ENCODE measurements around the gene MYH10.

The MYH10 gene

GRCh38 chr17:8455665-8456209 lies 174.8 kb downstream of the MYH10 start:
- no peak overlapping the region for H4K91ac ChIP-seq (ENCODE audit: low read length)
- H3K23ac ChIP-seq (ENCODE audit: low read length in 2 of 2) = no peak overlapping the region
- no peak overlapping the region for H3K9ac ChIP-seq (ENCODE audit: low read length)
- H2AFZ ChIP-seq (ENCODE audit: low read depth, low read length) = no peak overlapping the region
- no peak overlapping the region for H3K4me2 ChIP-seq (ENCODE audit: low read length, poor library complexity, severe bottlenecking)
- no peak overlapping the region for H2BK15ac ChIP-seq (ENCODE audit: low read depth, poor library complexity, severe bottlenecking)
- peaks cover 21% of the 10 kb centered on the region for H3K79me1 ChIP-seq (replicated peaks; ENCODE audit: low read length, poor library complexity, severe bottlenecking)
- H3K14ac ChIP-seq (ENCODE audit: low read length in 2 of 2) = no peak overlapping the region
- H2BK5ac ChIP-seq (ENCODE audit: low read depth, low read length, poor library complexity, severe bottlenecking) = no peak overlapping the region
- H3K4me1 ChIP-seq (ENCODE audit: control insufficient read depth, insufficient read depth, low read depth, low read length) = no peaks in the 10 kb centered on the region
- H2BK12ac ChIP-seq (ENCODE audit: low read length in 2 of 2) = no peak overlapping the region
- no peak for DNase-seq
- no peak overlapping the region for H3K18ac ChIP-seq (ENCODE audit: low read depth in 1 of 2, low read length in 2 of 2)
- peaks cover 24 to 95% of the 10 kb centered on the region in 2 experiments for H3K36me3 ChIP-seq (ENCODE audit: control insufficient read depth in 1 of 2, insufficient read depth in 2 of 2, low read depth in 1 of 2, low read length in 2 of 2)
- no peak overlapping the region for H3K27ac ChIP-seq (ENCODE audit: low read length, poor library complexity, severe bottlenecking)
- H4K8ac ChIP-seq (ENCODE audit: low read length) = no peak overlapping the region
- H3K27me3 ChIP-seq (ENCODE audit: control insufficient read depth in 1 of 2, insufficient read depth in 1 of 2, low read length in 2 of 2) = no peaks in the 10 kb centered on the region
- H3K4me3 ChIP-seq (ENCODE audit: insufficient read depth in 1 of 2, low read depth in 1 of 2, low read length in 2 of 2) = no peak overlapping the region
- no peak overlapping the region for H3K4ac ChIP-seq (ENCODE audit: low read depth in 1 of 2, low read length in 2 of 2)
- H2BK120ac ChIP-seq (ENCODE audit: low read depth, low read length) = no peak overlapping the region
- no peaks in the 10 kb centered on the region for H3K9me3 ChIP-seq (ENCODE audit: control insufficient read depth, low read length)
- no peak overlapping the region for H2AK5ac ChIP-seq (ENCODE audit: low read length, severe bottlenecking)
- WGBS = 97% methylated on average over 1 of the region's 2 CpGs

- H2BK12ac ChIP-seq (ENCODE audit: low read length in 2 of 2) = no peak overlapping the region
- no peak overlapping the region for H2AK5ac ChIP-seq (ENCODE audit: low read length, severe bottlenecking)
- no peak overlapping the region for H3K9ac ChIP-seq (ENCODE audit: low read length)
- no peak overlapping the region for H3K4me2 ChIP-seq (ENCODE audit: low read length, poor library complexity, severe bottlenecking)
- no peaks in the 10 kb centered on the region for H3K4me1 ChIP-seq (ENCODE audit: control insufficient read depth, insufficient read depth, low read depth, low read length)
- H3K79me1 ChIP-seq (replicated peaks; ENCODE audit: low read length, poor library complexity, severe bottlenecking) = peaks cover 23% of the 10 kb centered on the region
- H2BK120ac ChIP-seq (ENCODE audit: low read depth, low read length) = no peak overlapping the region
- H4K8ac ChIP-seq (ENCODE audit: low read length) = no peak overlapping the region
- H3K18ac ChIP-seq (ENCODE audit: low read depth in 1 of 2, low read length in 2 of 2) = no peak overlapping the region
- no peak overlapping the region for H4K91ac ChIP-seq (ENCODE audit: low read length)
- no peak overlapping the region for H3K4me3 ChIP-seq (ENCODE audit: insufficient read depth in 1 of 2, low read depth in 1 of 2, low read length in 2 of 2)
- 100% methylated on average over 1 of the region's 3 CpGs for WGBS
- no peak overlapping the region for H3K4ac ChIP-seq (ENCODE audit: low read depth in 1 of 2, low read length in 2 of 2)
- H3K27ac ChIP-seq (ENCODE audit: low read length, poor library complexity, severe bottlenecking) = no peak overlapping the region
- H3K27me3 ChIP-seq (ENCODE audit: control insufficient read depth in 1 of 2, insufficient read depth in 1 of 2, low read length in 2 of 2) = no peaks in the 10 kb centered on the region
- no peak overlapping the region for H2BK15ac ChIP-seq (ENCODE audit: low read depth, poor library complexity, severe bottlenecking)
- H3K14ac ChIP-seq (ENCODE audit: low read length in 2 of 2) = no peak overlapping the region
- no peak overlapping the region for H3K23ac ChIP-seq (ENCODE audit: low read length in 2 of 2)
- no peak overlapping the region for H2AFZ ChIP-seq (ENCODE audit: low read depth, low read length)
- H3K36me3 ChIP-seq (ENCODE audit: control insufficient read depth in 1 of 2, insufficient read depth in 2 of 2, low read depth in 1 of 2, low read length in 2 of 2) = peaks cover 24 to 93% of the 10 kb centered on the region in 2 experiments
- DNase-seq = no peak
- no peaks in the 10 kb centered on the region for H3K9me3 ChIP-seq (ENCODE audit: control insufficient read depth, low read length)
- H2BK5ac ChIP-seq (ENCODE audit: low read depth, low read length, poor library complexity, severe bottlenecking) = no peak overlapping the region
These were observed 177.2 kb downstream of the MYH10 start for GRCh38 chr17:8453326-8453725.

DNA sequence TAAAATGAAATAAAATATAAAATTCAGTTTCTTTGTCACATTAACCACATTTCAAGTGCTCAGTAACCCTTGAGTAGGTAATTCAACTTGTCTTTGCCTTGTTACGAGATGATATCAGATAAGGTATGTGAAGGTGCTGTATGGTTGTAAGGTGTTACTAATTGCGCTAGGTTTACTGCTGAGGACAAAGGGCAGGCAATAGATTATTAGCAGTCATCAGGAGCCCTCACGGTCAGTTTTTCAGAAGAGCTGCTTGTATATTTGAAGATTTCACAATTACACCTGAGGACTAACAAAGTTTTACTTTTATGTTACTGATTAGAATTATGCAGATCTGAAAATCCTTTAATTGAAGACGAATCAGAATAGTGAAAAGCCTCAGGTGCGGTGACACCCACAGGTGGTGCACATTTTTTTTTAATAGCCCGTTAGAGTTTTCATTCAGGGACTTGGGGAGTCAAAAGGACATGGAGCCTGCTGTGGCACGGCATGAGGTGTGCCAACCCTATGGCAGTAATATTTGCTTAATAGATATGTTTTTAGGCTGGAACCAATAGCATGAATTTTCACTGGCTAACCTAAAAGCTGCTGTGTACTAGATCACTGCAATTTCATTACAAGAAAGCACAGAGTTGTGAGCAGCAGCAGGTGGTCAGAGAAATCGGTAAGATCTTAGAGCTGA lies 178.5 kb downstream of the MYH10 start:
- no peak overlapping the region for H3K4me2 ChIP-seq (ENCODE audit: low read length, poor library complexity, severe bottlenecking)
- H3K4ac ChIP-seq (ENCODE audit: low read depth in 1 of 2, low read length in 2 of 2) = no peak overlapping the region
- no peak overlapping the region for H2AFZ ChIP-seq (ENCODE audit: low read depth, low read length)
- H3K9ac ChIP-seq (ENCODE audit: low read length) = no peak overlapping the region
- H2BK5ac ChIP-seq (ENCODE audit: low read depth, low read length, poor library complexity, severe bottlenecking) = no peak overlapping the region
- H3K14ac ChIP-seq (ENCODE audit: low read length in 2 of 2) = no peak overlapping the region
- no peaks in the 10 kb centered on the region for H3K9me3 ChIP-seq (ENCODE audit: control insufficient read depth, low read length)
- no peak overlapping the region for H4K8ac ChIP-seq (ENCODE audit: low read length)
- H3K36me3 ChIP-seq (ENCODE audit: control insufficient read depth in 1 of 2, insufficient read depth in 2 of 2, low read depth in 1 of 2, low read length in 2 of 2) = peaks cover 22 to 92% of the 10 kb centered on the region in 2 experiments
- H3K27me3 ChIP-seq (ENCODE audit: control insufficient read depth in 1 of 2, insufficient read depth in 1 of 2, low read length in 2 of 2) = no peaks in the 10 kb centered on the region
- no peak overlapping the region for H3K23ac ChIP-seq (ENCODE audit: low read length in 2 of 2)
- no peak overlapping the region for H4K91ac ChIP-seq (ENCODE audit: low read length)
- H2BK12ac ChIP-seq (ENCODE audit: low read length in 2 of 2) = no peak overlapping the region
- H2AK5ac ChIP-seq (ENCODE audit: low read length, severe bottlenecking) = no peak overlapping the region
- H3K27ac ChIP-seq (ENCODE audit: low read length, poor library complexity, severe bottlenecking) = no peak overlapping the region
- no peaks in the 10 kb centered on the region for H3K4me1 ChIP-seq (ENCODE audit: control insufficient read depth, insufficient read depth, low read depth, low read length)
- 97% methylated on average over 6 of the region's 8 CpGs for WGBS
- DNase-seq = no peak
- peaks cover 18% of the 10 kb centered on the region for H3K79me1 ChIP-seq (replicated peaks; ENCODE audit: low read length, poor library complexity, severe bottlenecking)
- H3K18ac ChIP-seq (ENCODE audit: low read depth in 1 of 2, low read length in 2 of 2) = no peak overlapping the region
- no peak overlapping the region for H2BK15ac ChIP-seq (ENCODE audit: low read depth, poor library complexity, severe bottlenecking)
- H2BK120ac ChIP-seq (ENCODE audit: low read depth, low read length) = no peak overlapping the region
- no peak overlapping the region for H3K4me3 ChIP-seq (ENCODE audit: insufficient read depth in 1 of 2, low read depth in 1 of 2, low read length in 2 of 2)

DNA sequence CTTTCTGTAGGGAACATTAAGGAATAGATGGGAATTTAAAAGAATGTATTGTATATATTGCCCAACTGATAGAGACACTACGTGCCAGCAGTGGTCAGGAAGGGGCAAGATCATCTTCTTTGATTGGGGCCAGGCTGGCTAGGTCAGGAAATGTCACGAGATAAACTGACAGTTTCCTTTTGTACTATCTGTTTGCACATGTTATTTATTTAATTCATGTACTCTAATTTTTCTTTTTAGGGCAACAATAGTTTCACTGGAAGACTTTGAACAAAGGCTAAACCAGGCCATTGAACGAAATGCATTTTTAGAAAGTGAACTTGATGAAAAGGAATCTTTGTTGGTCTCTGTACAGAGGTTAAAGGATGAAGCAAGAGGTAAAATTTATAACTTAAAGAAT lies 182.2 kb downstream of the MYH10 start:
- Histone ChIP-seq H3K79me1 (replicated peaks; ENCODE audit: low read length, poor library complexity, severe bottlenecking) (peaks cover 26% of the 10 kb centered on the region), H3K27me3 (ENCODE audit: control insufficient read depth in 1 of 2, insufficient read depth in 1 of 2, low read length in 2 of 2) (no peaks in the 10 kb centered on the region), H3K9me3 (ENCODE audit: control insufficient read depth, low read length) (no peaks in the 10 kb centered on the region), H2AK5ac (ENCODE audit: low read length, severe bottlenecking) (no peak overlapping the region), H2BK15ac (ENCODE audit: low read depth, poor library complexity, severe bottlenecking) (no peak overlapping the region), H3K23ac (ENCODE audit: low read length in 2 of 2) (no peak overlapping the region), H3K4ac (ENCODE audit: low read depth in 1 of 2, low read length in 2 of 2) (no peak overlapping the region), H3K4me1 (ENCODE audit: control insufficient read depth, insufficient read depth, low read depth, low read length) (no peaks in the 10 kb centered on the region), H3K36me3 (ENCODE audit: control insufficient read depth in 1 of 2, insufficient read depth in 2 of 2, low read depth in 1 of 2, low read length in 2 of 2) (peaks cover 12 to 93% of the 10 kb centered on the region in 2 experiments), H2BK5ac (ENCODE audit: low read depth, low read length, poor library complexity, severe bottlenecking) (no peak overlapping the region), H4K8ac (ENCODE audit: low read length) (no peak overlapping the region), H3K18ac (ENCODE audit: low read depth in 1 of 2, low read length in 2 of 2) (no peak overlapping the region), H2BK120ac (ENCODE audit: low read depth, low read length) (no peak overlapping the region), H3K4me2 (ENCODE audit: low read length, poor library complexity, severe bottlenecking) (no peak overlapping the region), H3K9ac (ENCODE audit: low read length) (no peak overlapping the region), H3K27ac (ENCODE audit: low read length, poor library complexity, severe bottlenecking) (no peak overlapping the region), H4K91ac (ENCODE audit: low read length) (no peak overlapping the region), H3K14ac (ENCODE audit: low read length in 2 of 2) (no peak overlapping the region), H2BK12ac (ENCODE audit: low read length in 2 of 2) (no peak overlapping the region), H2AFZ (ENCODE audit: low read depth, low read length) (no peak overlapping the region), H3K4me3 (ENCODE audit: insufficient read depth in 1 of 2, low read depth in 1 of 2, low read length in 2 of 2) (no peak overlapping the region)
- DNase-seq = no peak
- 96% methylated on average over 2 of the region's 3 CpGs for WGBS
